HCT116 (cell line): ENCODE measurements around the gene GLI3. TPM values are rescaled to one million over a fixed set of nuclear protein-coding genes. Genes with fewer than 3 reads are reported as not detected.

Experiments
- ATAC-seq: fragments of 200-7000 bp; cut with Tn5 transposase; 2 replicates; pipeline ENCODE4 v1.9.1; 2020; ENCODE audit warnings: mild to moderate bottlenecking, moderate library complexity
- BruUV-seq: library from RNA; stranded (reverse); fragments of 400-500 nt; replicated peaks from 2 replicates; lab custom pipeline; 2021; lab: Mats Ljungman, UMichigan
- CTCF ChIA-PET: fragments of 300-600 bp; sonication (Branson Sonifier 250); formaldehyde crosslinking; loops from one replicate; lab custom pipeline; 2021; ENCODE audit warnings: antibody characterized with exemption; lab: Charles Lee
- POLR2A ChIA-PET: fragments of 300-600, 350-600 bp; sonication (Branson Sonifier 250); formaldehyde crosslinking; loops from one replicate; lab custom pipeline; 2021; ENCODE audit warnings: antibody characterized with exemption; lab: Charles Lee
- RAD21 ChIA-PET, 2 experiments: fragments of 300-600 bp; sonication (Branson Sonifier 250); formaldehyde crosslinking; loops; one replicate each; lab custom pipeline; 2023; ENCODE audit warnings: low total read pairs in 2 of 2; ENCODE audit not compliant: uncharacterized antibody in 2 of 2, unreplicated experiment in 2 of 2, low non-redundant PET in 1 of 2; lab: Charles Lee
- DNase-seq: peaks from one replicate; pipeline ENCODE4 v3.0.0-alpha.2; 2010; ENCODE audit warnings: low read depth, low spot score
- H2AFZ ChIP-seq: fragments of 200-600 bp; shearing (Covaris generic), sonication (generic); 2 replicates; pipeline ENCODE4 v1.6.1; 2017; ENCODE audit warnings: low read depth, mixed run types, mixed read lengths, antibody characterized with exemption, low read length; ENCODE audit not compliant: poor library complexity, severe bottlenecking
- H3K27ac ChIP-seq: 2 replicates; pipeline ENCODE4 v1.5.1; 2012; ENCODE audit warnings: low read depth, low read length
- H3K27me3 ChIP-seq: fragments of 200-600 bp; sonication (generic); 2 replicates; pipeline ENCODE4 v1.6.1; 2016; ENCODE audit warnings: mixed run types, low read length, mixed read lengths; ENCODE audit not compliant: insufficient read depth
- H3K36me3 ChIP-seq, 2 experiments: fragments of 200-500 bp in 1 of 2; fragments of 200-600 bp in 1 of 2; sonication (Bioruptor generic) in 1 of 2; sonication (generic) in 1 of 2; 2 replicates each; pipeline versions ENCODE4 v1.5.1 to v1.6.1; 2014 to 2016; ENCODE audit warnings: low read length in 2 of 2, inconsistent platforms in 1 of 2, mixed read lengths in 1 of 2, mixed run types in 1 of 2; ENCODE audit not compliant: insufficient read depth in 2 of 2, control insufficient read depth in 1 of 2
- H3K4me1 ChIP-seq, 2 experiments: fragments of 200-600 bp in 1 of 2; sonication (generic) in 1 of 2; 2 replicates each; pipeline versions ENCODE4 v1.5.1 to v1.6.1; 2012 to 2017; ENCODE audit warnings: low read length in 2 of 2, inconsistent platforms in 1 of 2, mild to moderate bottlenecking in 1 of 2, mixed read lengths in 1 of 2, mixed run types in 1 of 2, moderate library complexity in 1 of 2; ENCODE audit not compliant: insufficient read depth in 2 of 2, control insufficient read depth in 1 of 2
- H3K4me2 ChIP-seq: fragments of 200-600 bp; sonication (generic); 2 replicates; pipeline ENCODE4 v1.6.1; 2017; ENCODE audit warnings: mixed run types, low read length, mixed read lengths
- H3K4me3 ChIP-seq, 2 experiments: fragments of 200-600 bp in 1 of 2; sonication (generic) in 1 of 2; replicated peaks in 1 of 2; 2 replicates each; pipeline ENCODE4 v1.5.1; 2011 to 2016; ENCODE audit warnings: low read length in 2 of 2, control low read depth in 1 of 2, low read depth in 1 of 2, mild to moderate bottlenecking in 1 of 2, mixed read lengths in 1 of 2, mixed run types in 1 of 2
- H3K79me2 ChIP-seq: fragments of 200-600 bp; sonication (generic); 2 replicates; pipeline ENCODE4 v1.6.1; 2017; ENCODE audit warnings: mild to moderate bottlenecking, mixed run types, low read length, moderate library complexity, mixed read lengths; ENCODE audit not compliant: insufficient read depth
- H3K9ac ChIP-seq: fragments of 200-600 bp; sonication (generic); 2 replicates; pipeline ENCODE4 v1.6.1; 2016; ENCODE audit warnings: low read length, mixed read lengths
- H3K9me2 ChIP-seq: fragments of 200-600 bp; sonication (generic), shearing (Covaris generic); 2 replicates; pipeline ENCODE4 v1.6.1; 2017; ENCODE audit warnings: mixed run types, mild to moderate bottlenecking, moderate library complexity; ENCODE audit not compliant: insufficient read depth
- H3K9me3 ChIP-seq, 2 experiments: fragments of 200-500 bp in 1 of 2; fragments of 200-600 bp in 1 of 2; sonication (Bioruptor generic) in 1 of 2; sonication (generic) in 1 of 2; 2 replicates each; pipeline ENCODE4 v1.6.1; 2014 to 2017; ENCODE audit warnings: low read length in 2 of 2, mixed read lengths in 2 of 2, inconsistent platforms in 1 of 2, low read depth in 1 of 2, mild to moderate bottlenecking in 1 of 2, mixed run types in 1 of 2, moderate library complexity in 1 of 2; ENCODE audit not compliant: control insufficient read depth in 1 of 2, insufficient read depth in 1 of 2
- H4K20me1 ChIP-seq: fragments of 200-600 bp; sonication (generic), shearing (Covaris generic); 2 replicates; pipeline ENCODE4 v1.6.1; 2017; ENCODE audit warnings: mixed run types, mild to moderate bottlenecking, moderate library complexity; ENCODE audit not compliant: insufficient read depth
- ATF3 ChIP-seq: IDR thresholded peaks from 2 replicates; pipeline ENCODE4 v1.6.1; 2012
- CBX3 ChIP-seq: IDR thresholded peaks from 2 replicates; pipeline ENCODE4 v1.6.1; 2012; ENCODE audit warnings: low read depth
- CTCF ChIP-seq, 3 experiments: fragments of 200-600 bp in 1 of 3; sonication (generic) in 1 of 3; IDR thresholded peaks in 2 of 3; conservative IDR thresholded peaks in 1 of 3; 2 replicates each; pipeline ENCODE4 v1.5.1; 2012 to 2017; ENCODE audit warnings: low read depth in 2 of 3, low read length in 2 of 3, antibody characterized with exemption in 1 of 3, borderline replicate concordance in 1 of 3, control low read depth in 1 of 3, mild to moderate bottlenecking in 1 of 3, mixed read lengths in 1 of 3, mixed run types in 1 of 3, moderate library complexity in 1 of 3; ENCODE audit not compliant: insufficient read depth in 1 of 3
- EGR1 ChIP-seq: IDR thresholded peaks from 2 replicates; pipeline ENCODE4 v1.6.1; 2012; ENCODE audit warnings: low read depth
- ELF1 ChIP-seq: IDR thresholded peaks from 2 replicates; pipeline ENCODE4 v1.6.1; 2012; ENCODE audit warnings: low read depth, borderline replicate concordance
- EZH2phosphoT487 ChIP-seq: fragments of 200-600 bp; IDR thresholded peaks from 2 replicates; pipeline ENCODE4 v1.6.1; 2018; ENCODE audit warnings: antibody characterized with exemption, borderline replicate concordance
- FOSL1 ChIP-seq: IDR thresholded peaks from 2 replicates; pipeline ENCODE4 v1.6.1; 2012; ENCODE audit warnings: low read depth
- POLR2A ChIP-seq: IDR thresholded peaks from 2 replicates; pipeline ENCODE4 v1.7.0; 2011; ENCODE audit warnings: borderline replicate concordance; ENCODE audit not compliant: insufficient read depth, insufficient read length; ENCODE audit errors: extremely low read depth
- POLR2AphosphoS5 ChIP-seq: IDR thresholded peaks from 2 replicates; pipeline ENCODE4 v1.6.1; 2011; ENCODE audit warnings: mild to moderate bottlenecking, low read depth, low read length, moderate library complexity
- RAD21 ChIP-seq: IDR thresholded peaks from 2 replicates; pipeline ENCODE4 v1.6.1; 2012; ENCODE audit warnings: low read depth, mild to moderate bottlenecking
- REST ChIP-seq: IDR thresholded peaks from 2 replicates; pipeline ENCODE4 v1.6.1; 2012; ENCODE audit warnings: low read depth
- SIN3A ChIP-seq: IDR thresholded peaks from 2 replicates; pipeline ENCODE4 v1.6.1; 2012; ENCODE audit warnings: low read depth
- SRF ChIP-seq: IDR thresholded peaks from 2 replicates; pipeline ENCODE4 v1.6.1; 2012; ENCODE audit warnings: low read depth
- TCF7L2 ChIP-seq: IDR thresholded peaks from 2 replicates; pipeline ENCODE4 v1.7.0; 2011; ENCODE audit warnings: borderline replicate concordance, inconsistent platforms; ENCODE audit not compliant: insufficient read depth, insufficient read length; ENCODE audit errors: extremely low read depth
- ZFX ChIP-seq: fragments of 450-650 bp; IDR thresholded peaks from 2 replicates; pipeline ENCODE4 v1.6.1; 2017
- ZNF274 ChIP-seq: fragments of 200-500 bp; sonication (Bioruptor generic); IDR thresholded peaks from 2 replicates; pipeline ENCODE4 v1.6.1; 2014; ENCODE audit warnings: mild to moderate bottlenecking, low read depth, low read length, inconsistent platforms
- intact Hi-C: fragments of 100-400 bp; cut with micrococcal nuclease; formaldehyde crosslinking; loops from 2 replicates; pipeline ENCODE4 v1.10.0; 2022
- total RNA-seq: library from RNA; stranded (reverse); gene quantifications from one replicate; pipeline ENCODE4 v1.2.1, GENCODE V29; 2021; ENCODE audit not compliant: unreplicated experiment

The GLI3 gene
- total RNA-seq, 1 experiment from 2014 or later, result 0.07 TPM

GRCh38 chr7:42207420-42207819 lies 29.6 kb downstream of the GLI3 start:
- POLR2A ChIA-PET, result no interaction called here
- H3K9me2 ChIP-seq, result no peaks in the 10 kb centered on the region

More at GRCh38 chr7:42207420-42207819, 29.6 kb downstream of the GLI3 start:
- Histone ChIP-seq H3K27me3 (no peaks in the 10 kb centered on the region), H2AFZ (no peak overlapping the region), H3K79me2 (no peaks in the 10 kb centered on the region), H3K27ac (no peak overlapping the region), H3K4me1 (no peaks in the 10 kb centered on the region), H4K20me1 (no peaks in the 10 kb centered on the region), H3K9me3 (no peaks in the 10 kb centered on the region; a peak in 1 of 4 replicates), H3K4me3 (no peak overlapping the region), H3K36me3 (no peaks in the 10 kb centered on the region), H3K9ac (no peak overlapping the region), H3K4me2 (no peak overlapping the region)
- DNase-seq (no peak), ATAC-seq (no peak)
- intact Hi-C loops, result no loop called here
- ChIA-PET CTCF (no interaction called here), RAD21 (no interaction called here)
- BruUV-seq, result no TSS peak
- TF ChIP-seq CBX3 (no peak), CTCF (IDR thresholded peaks at IDR 0.05 in 2 of 3, conservative IDR thresholded peaks at IDR 0.05 in 1 of 3; ENCODE audit: borderline replicate concordance in 1 of 3, insufficient read depth in 1 of 3, low read depth in 2 of 3, low read length in 2 of 3) (no peak), POLR2A (no peak), SRF (no peak), ELF1 (no peak), ATF3 (no peak), RAD21 (no peak), POLR2AphosphoS5 (no peak), ZNF274 (no peak), EZH2phosphoT487 (no peak), EGR1 (no peak), ZFX (no peak), REST (no peak), SIN3A (no peak), TCF7L2 (no peak), FOSL1 (no peak)
